Activated T-helper 9 cell treated with anti-CD3 and anti-CD28 coated beads, Interleukin-2, amount 50 U/mL, for 16 hours (primary cell): ENCODE measurements around the gene LMTK2.

Source experiments
- DNase-seq: peaks from one replicate; pipeline ENCODE4 v3.0.0-alpha.2; 2020; ENCODE audit warnings: low read depth

The LMTK2 gene

DNA sequence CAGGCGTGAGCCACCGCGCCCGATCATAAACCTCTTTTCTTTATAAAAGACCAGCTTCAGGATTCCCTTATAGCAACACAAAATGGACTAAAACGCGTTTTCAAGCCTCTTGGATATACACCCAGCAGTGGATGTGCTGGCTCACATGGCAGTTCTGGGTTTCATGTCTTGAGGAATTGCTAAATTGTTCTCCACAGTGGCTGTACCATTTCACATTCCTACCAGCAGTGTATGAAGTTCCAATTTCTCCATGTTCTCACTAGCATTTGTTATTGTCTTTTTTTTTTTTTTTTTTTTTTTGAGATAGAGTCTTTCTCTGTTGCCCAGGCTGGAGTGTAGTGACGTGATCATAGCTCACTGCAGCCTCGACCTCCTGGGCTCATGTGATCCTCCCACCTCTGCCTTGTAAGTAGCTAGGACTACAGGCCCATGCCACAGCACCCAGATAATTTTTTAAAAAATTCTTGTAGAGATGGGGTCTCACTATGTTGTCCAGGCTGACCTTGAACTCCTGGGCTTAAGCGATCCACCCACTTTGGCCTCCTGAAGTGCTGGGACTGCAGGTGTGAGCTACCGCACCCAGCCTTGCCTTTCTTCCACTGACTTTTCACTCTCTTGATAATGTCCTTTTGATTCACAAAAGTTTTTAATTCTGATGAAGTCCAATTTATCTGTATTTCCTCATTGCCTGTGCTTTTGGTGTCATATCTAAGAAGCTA lies 127.9 kb downstream of the LMTK2 start:
- no peak for DNase-seq

DNA sequence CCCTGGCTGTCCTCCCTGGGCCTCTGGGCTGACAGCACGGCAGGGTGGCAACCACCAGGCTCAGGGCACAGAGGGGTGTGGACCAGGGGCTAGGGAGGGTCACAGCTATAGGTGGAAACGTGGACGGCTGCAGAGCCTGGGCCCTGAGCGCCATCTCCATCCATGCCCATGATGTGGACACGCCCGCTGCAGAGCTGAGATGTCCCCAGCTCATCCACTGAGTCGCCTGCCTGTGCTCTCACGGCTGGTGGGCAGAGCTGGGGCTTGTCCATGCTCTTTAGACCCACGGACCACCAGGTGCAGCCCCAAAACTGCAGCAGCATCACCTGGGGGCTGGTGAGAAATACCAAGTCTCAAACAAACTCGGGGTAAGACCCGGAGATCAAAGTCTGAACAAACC lies 129.2 kb downstream of the LMTK2 start:
- DNase-seq: no peak

DNA sequence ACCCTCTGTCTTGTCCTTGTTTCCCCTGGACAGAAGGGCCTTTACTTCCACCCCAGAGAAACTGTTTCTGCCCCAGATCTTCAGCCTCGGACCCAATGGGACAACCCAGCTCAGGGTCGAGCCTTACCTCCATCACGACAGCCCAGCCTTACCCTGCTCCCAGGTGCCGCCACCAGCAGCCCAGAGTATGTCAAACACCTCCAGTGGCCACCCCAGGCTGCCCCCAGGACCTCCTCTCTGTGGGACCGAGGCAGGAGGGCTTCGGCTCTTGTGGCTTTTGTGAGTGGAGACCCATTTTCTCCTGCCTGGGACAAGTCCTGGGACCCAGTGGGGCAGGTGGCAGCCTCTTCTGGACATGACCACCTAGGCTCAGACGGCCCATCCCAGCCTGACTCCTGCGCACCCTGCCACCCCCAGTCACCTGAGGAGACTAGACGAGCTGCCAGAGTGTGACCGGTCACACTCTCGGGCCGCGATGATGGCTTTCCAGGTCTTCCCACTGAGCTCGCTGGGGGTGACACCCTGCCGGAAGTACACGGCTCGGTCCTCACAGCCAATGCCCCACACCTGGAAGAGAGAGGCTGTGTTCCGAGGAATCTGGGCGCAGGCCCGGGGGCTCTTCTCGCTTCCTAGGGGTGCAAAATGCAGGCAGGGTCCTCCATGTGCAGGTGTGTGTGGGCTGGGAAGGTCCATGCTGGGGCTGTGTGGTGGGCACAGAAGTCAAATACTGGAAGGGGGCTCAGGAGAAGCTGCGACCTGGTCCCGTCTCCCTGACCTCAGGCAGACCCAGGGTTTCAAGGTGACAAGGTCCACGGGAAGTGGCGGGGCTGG lies 129.9 kb downstream of the LMTK2 start:
- DNase-seq: no peak

DNA sequence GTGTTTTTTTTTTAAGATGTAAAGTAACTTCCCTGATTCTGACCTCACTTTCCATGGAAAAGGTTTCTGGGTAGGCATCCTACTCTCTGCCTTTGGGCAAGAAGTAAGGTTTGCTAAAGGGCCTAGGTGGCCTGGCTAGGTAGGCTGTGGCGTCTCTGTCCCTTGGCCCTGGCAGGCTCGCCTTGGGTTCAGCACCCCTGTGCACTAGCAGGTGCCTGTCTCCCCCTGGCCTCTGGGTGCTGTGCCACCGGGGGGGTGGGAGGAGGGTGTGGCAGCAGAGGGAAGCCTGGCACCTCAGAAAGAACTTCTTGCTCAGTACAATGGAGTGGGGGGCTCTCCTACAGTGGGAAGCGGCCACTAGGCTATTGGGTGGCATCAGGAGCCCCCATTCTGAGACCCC lies 131.4 kb downstream of the LMTK2 start:
- DNase-seq: no peak

DNA sequence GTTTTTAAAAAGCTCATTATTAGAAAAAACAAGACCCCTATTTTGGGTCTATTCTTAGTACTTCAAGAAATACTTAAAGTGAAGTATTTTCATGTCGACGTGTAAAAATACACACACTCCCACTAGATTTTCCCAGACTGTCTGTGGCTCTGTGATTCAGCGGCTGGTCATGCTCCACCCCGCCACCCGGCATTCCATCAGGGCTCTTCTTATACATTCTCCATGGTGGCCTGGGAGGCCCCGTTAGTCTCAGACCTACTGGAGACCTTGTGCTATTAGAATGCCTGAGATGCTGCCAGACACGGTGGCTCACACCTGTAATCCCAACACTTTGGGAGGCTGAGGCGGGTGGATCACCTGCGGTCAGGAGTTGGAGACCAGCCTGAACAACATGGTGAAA lies 132.3 kb downstream of the LMTK2 start:
- no peak for DNase-seq

DNA sequence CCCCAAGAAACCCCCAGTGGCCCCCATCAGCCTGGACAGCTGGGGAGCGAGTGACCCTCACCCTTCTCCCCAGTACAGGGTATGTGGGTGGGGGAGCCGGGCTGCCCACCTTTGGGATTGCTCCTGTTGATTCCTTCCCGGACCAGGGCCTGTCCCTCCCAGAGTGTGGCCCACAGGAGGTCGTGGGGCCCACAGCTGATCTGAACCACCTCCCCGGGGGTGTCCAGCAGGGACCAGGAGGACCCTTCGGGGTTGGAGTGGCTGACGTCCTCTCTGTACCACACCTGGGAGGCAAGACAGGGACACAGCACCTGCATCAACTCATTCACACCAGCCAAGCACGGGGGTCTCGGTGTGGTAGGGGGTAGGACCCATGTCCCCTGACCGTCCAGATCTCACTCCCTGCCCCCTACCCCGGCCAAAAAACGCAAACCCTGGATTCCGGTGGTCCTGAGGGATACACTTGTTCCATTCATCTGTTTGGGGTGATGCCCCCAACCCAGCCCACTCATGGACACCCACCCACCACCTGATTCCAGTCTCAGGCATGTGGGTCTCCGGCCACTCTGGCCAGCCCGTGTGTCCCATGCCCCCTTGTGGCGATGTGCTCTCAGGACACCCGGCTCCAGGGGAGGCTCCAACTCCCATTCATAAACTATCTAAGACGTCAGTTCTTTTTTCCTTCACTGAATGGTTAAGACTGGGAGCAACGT lies 134.5 kb downstream of the LMTK2 start:
- no peak for DNase-seq

DNA sequence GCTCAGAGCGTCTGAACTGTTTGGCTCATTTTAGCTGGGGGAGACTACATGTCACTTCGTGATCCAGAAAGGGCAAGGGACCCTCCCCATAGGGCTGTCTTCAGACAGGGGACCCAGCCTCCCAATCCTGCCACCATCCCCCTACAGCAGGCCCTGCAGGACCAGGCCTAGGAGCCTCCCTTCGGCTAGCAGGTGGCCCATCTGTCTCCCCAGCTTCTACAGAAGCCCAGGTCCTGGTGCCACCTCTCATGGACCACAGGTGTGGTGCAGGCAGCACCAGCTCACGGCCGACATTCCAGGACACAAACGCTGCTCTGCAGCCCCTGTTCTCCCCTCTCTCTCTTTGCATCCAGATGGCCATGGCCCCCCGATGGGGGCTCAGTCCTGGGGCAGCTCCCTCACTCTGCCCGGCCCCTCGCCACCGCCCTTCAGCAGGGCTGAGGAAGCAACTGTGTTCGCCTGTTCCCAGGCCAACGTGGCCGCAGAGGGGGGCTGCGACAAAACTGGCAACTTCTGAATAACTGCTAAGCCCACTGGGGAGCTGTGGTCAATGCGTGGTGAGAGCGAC lies 135.1 kb downstream of the LMTK2 start:
- DNase-seq: no peak

DNA sequence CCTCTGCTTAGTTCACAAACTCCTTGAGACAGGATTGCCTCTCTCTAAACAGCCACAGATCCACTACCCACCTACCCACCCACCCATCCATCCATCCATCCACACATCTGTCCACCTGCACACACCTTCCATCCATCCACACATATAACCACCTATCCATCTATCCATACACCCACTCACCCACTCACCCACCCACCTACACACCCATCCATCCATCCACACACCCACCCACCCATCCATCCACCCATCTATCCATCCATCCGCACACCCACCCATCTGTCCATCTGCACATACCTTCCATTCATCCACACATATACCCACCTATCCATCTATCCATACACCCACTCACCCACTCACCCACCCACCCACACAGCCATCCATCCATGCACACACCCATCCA lies 135.7 kb downstream of the LMTK2 start:
- no peak for DNase-seq

DNA sequence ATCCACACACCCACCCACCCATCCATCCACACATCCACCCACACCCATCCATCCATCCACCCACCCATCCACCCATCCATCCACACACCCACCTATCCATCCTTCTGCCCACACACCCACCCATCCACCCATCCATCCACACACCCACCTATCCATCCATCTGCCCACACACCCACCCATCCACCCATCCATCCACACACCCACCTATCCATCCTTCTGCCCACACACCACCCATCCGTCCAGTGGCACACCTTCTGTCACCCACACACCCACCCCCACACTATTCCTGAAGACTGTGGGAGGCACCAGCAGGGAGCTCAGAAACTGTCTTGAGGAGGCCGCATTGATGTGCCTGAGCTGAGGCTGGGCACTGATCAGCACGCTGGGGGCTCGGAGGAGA lies 136.3 kb downstream of the LMTK2 start:
- DNase-seq: no peak

DNA sequence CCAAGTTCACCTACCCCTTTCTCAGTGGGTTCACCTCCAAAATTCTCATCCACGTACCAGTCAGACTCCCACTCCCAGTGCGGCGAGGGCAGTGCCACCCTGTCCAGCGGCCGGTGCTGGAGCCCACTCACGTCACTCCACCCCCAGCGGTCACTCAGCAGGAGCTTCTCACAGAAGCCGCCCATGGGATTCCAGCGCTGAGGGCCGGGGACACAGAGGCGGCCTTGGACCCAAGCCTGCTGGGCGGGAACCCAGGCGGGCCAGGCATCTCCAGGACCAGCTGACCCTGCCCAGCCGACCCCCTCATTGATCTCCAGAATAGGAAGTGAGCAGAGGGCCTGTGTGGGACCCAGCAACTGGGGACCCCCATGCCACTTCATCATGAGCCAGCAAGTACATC lies 138.2 kb downstream of the LMTK2 start:
- DNase-seq: no peak

DNA sequence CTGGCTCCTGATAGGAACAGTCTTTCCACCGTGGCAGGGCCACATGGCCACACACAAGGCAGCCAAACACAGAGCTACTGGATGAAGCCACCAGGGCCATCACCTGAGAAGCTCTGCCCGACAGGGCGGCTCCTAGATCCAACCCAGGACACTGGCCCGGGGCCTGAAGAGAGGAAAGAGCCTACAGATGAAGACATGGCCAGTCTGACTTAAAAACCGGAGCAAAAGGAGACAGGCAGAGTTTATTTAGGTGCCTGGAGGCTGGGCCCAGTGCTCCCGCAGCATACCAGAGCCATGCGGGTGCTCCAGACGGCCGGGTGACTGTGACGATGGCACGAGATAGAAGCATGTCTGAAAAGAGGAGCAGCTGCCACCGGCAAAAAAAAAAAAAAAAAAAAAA lies 141.5 kb downstream of the LMTK2 start:
- DNase-seq: no peak

DNA sequence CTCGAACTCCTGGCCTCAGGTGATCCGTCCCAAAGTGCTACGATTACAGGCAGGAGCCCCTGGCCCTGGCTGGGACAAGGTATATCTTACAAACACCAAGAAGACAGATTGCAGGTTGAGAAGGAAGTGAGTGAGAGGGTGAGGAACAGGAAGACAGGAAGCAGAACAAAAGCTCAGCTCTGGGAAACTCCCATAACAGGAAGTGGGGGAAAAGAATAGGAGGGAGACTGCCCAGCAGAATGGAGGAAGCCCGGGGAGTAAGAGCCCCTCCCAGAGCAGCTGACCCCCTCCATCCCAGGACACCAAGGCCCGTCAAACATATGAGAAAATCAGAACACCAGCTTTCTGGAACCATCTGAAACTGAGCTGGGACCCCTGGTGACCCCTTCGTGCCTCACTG lies 142.4 kb downstream of the LMTK2 start:
- no peak for DNase-seq

DNA sequence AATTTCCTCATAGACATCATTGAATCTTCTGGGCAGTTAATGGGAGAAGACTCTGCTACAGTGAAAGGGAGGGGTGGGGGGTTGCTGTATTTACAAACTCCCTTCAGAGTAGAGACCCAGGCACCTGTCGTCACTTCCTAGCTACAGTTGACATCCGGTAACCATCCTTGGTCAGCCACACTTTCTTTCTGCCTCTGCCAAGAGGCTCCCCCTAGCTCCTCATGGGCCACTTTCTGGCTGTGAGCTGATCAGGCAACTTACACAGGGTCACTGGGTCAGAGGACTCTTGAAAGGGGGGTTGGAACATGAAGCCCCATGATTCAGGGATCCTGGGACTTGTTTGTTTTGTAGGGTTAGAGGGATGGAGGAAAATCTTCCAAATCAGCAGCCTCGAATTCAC lies 144.1 kb downstream of the LMTK2 start:
- no peak for DNase-seq

DNA sequence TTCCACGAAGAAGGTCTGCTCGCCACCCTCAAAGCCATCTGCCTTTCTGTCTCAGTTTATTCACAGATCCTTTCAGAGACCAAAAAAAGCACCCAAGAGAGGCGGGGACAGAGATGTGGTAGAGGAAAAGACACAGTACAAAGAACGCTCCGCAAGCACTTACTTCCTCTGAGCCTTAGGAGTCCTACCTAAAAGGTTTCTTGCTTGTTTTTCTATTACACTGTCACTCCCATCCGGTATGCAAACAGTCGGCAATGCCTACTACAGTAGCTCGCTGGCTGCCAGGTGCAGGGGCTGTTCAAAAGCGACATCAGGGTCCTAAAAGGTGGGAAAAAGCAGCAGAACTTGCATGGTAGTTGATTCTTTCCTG lies 144.6 kb downstream of the LMTK2 start:
- no peak for DNase-seq

DNA sequence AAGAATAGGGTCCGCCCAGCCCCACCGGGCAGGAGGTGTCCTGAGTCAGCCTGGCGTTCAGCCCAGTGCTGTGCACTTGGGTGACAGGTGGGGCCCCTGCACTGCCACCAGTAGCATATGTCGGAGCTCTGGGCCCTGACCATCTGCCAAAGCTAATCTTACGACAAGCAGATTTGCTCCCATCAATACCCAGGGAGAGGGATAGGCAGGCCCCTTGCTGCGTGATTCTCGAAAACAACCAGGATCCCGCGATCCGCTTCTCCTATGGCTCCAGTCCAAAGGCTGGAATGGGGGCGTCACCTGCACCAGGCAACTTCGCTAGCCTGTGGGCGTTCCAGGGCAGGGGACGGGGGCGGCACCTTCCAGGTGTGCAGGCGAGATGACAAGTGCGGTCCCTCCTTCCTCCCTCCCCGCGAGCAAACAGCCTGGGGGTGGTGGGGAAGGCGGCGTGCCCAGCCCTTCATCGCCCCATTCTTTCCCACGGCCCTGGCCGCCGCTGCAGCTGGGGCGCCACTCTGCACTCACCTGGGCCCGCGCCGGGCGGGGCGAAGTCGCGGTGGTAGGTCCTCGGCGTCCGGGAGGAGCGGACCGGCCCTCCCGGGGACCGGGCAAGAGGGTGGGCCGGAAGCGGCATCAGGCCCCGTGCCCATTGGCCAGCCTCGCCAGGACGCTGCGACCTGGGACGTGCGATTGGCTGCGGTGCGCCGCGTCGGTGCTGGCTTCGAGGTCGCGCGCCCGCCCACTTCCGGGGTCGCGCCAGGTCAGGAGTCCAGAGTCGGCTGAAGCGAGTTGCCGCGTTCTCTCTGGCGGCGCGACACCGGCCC lies 145.2 kb downstream of the LMTK2 start, which contains the start of gene TECPR1:
TECPR1 (minus strand) TSS at position 632 of the 824 bp plus-strand sequence. CDS start 6,086 bp downstream, outside the sequence.
- DNase-seq: peak; percentile 84

DNA sequence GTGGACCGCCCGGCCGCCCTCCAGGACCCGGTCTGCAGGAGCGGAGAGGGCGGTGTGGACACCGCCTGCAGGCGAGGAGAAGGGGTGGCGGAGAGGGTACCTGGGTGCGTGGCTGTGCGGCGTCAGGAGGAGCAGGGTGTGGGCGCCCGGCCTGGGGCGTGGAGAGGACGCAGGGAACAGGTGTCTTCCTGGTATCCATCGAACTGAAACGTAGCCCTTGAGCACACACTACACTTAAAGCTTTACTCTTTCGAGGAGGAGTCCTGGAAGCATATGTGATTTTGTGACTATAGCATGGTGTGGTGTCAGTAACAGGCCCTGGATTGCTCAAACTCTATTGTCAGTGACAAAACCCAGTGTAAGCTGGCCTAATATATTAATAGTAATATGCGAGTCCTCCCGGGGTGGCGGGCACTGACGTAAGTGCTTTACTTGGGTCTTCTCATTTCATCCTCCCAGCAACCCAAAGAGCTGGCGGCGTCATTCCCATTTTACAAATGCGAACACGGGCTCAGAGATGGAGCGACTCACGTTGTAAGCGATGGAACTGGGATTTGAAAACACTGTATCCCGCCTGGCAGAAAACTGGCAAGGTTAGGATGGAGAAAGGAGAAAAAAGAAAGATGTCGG lies 145.9 kb downstream of the LMTK2 start:
- no peak for DNase-seq

DNA sequence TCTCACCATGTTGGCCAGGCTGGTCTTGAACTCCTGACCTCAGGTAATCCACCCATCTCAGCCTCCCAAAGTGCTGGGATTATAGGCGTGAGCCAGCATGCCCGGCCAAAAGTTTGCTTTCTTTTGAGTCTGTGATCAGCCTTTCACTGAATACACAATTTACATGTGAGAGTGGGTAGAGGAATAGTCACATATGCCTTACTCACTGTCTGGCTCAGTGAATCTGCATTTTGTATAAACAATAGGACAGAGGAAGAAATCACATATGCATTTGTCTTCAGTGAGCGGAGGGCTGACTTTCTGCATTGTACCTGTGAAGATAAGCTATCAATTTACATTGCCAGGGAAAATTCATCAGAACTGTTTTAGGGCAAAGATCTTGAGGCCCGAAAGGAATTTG lies 147.9 kb downstream of the LMTK2 start:
- no peak for DNase-seq

DNA sequence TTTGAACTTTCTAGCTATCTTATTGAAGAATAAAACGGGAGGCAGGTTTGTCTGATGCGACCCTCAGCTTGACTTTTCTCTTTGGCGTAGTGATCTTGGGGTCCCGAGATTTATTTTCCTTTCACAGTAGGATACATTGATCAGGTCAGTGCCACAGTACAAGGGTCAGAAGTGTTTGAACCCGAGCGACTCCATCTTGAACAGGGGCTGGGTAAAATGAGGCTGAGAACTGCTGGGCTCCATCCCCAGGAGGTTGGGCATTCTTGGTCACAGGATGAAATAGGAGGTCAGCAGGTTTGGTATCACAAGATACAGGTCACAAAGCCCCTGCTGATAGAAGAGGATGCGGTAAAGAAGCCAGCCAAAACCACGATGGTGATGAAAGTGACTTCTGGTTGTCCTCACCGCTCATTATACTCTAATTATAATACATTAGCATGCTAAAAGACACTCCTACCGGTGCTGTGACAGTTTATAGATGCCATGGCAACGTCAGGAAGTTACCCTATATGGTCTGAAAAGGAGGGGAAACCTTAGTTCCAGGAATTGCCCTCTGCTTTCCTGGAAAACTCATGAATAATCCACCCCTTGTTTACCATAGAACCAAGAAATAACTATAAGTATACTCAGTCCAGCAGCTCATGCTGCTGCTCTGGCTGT lies 148.4 kb downstream of the LMTK2 start:
- no peak for DNase-seq

DNA sequence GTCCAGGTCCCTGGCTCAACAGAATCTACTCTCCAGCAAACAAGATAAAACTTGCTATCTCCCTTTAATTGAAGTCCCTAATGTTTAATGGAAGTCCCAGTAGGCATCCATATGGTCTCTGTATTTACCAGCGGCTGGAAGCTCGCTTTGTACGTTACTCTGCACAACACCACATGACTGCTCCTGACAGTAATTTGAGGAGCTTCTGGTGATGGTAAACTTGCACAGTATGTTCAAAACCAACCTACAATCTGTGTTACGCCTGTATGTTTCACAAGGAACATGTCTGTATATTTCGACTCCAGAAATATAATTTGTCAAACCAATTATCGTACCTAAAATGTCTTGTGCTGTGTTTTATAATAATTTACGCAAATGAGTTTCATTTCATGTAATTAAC lies 149.8 kb downstream of the LMTK2 start:
- no peak for DNase-seq

DNA sequence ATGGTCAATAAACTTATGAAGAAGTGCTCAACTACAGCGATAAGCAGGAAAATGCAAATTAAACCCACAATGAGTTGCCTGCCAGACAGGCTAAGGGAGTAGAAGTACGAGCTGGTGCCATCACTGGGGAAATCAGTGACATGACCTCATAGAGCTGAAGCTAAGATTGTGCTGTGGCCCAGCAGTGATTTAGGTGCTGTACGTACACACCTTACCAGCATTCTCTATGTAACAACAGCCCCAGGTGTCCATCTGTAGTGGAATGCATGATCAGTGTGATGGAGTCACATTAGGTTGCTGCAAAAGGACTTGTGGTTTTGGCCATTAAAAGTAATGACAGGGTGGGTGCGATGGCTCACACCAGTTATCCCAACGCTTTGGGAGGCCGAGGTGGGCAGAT lies 151.0 kb downstream of the LMTK2 start:
- DNase-seq: no peak
